Measurements from ENCODE around the gene SLC7A6. TPM values are rescaled to one million over a fixed set of nuclear protein-coding genes. Genes with fewer than 3 reads are reported as not detected.
A peak's percentile ranks its signal among the peaks of the same experiment; 100 is the strongest.

The SLC7A6 gene
- total and polyA plus RNA-seq, 2 of the 13 experiments (the other 11 are each of a cell fraction or from before 2014, with no cell fraction given) = 35.8 to 70.8 TPM

- no peak for TF ChIP-seq ZFYVE20 (CRISPR knock-in tag; IDR thresholded peaks at IDR 0.05; ENCODE audit: borderline replicate concordance, low read depth)
- no peak for TF ChIP-seq JARID2 (CRISPR knock-in tag; IDR thresholded peaks at IDR 0.05; ENCODE audit: insufficient replicate concordance)
- no peak; the same call in 1 of the 2 replicates for TF ChIP-seq SALL2 (CRISPR knock-in tag; IDR thresholded peaks at IDR 0.05)
- TF ChIP-seq ZNF121 (CRISPR knock-in tag; IDR thresholded peaks at IDR 0.05) = peak; percentile 99
- TF ChIP-seq ZBTB37 (CRISPR knock-in tag; IDR thresholded peaks at IDR 0.05) = no peak
- peak; percentile 97 for TF ChIP-seq ZBTB38 (CRISPR knock-in tag; IDR thresholded peaks at IDR 0.05)
- TF ChIP-seq SUZ12 (IDR thresholded peaks at IDR 0.05; ENCODE audit: low read depth, low read length) = no peak
- no peak; the same call in 1 of the 2 replicates for TF ChIP-seq NR0B2 (CRISPR knock-in tag; IDR thresholded peaks at IDR 0.05)
- peak; percentile 94 for TF ChIP-seq THAP7 (CRISPR knock-in tag; IDR thresholded peaks at IDR 0.05)
- no peak for TF ChIP-seq NFATC3 (CRISPR knock-in tag; IDR thresholded peaks at IDR 0.05)
- TF ChIP-seq CBX5 (CRISPR knock-in tag; IDR thresholded peaks at IDR 0.05; ENCODE audit: borderline replicate concordance) = peak; percentile 62; the same call in 1 of the 2 replicates
- peak; percentile 88 for TF ChIP-seq ZNF501 (CRISPR knock-in tag; IDR thresholded peaks at IDR 0.05)
- peak; percentile 48 for TF ChIP-seq MIER2 (CRISPR knock-in tag; IDR thresholded peaks at IDR 0.05)
- TF ChIP-seq ZNF34 (CRISPR knock-in tag; IDR thresholded peaks at IDR 0.05; ENCODE audit: borderline replicate concordance) = no peak; the same call in 1 of the 2 replicates
- no peak for TF ChIP-seq MBNL3 (CRISPR knock-in tag; conservative IDR thresholded peaks at IDR 0.05)
- peak; percentile 23; the same call in 1 of the 2 replicates for TF ChIP-seq ZNF337 (CRISPR knock-in tag; IDR thresholded peaks at IDR 0.05; ENCODE audit: borderline replicate concordance, low read depth)
- TF ChIP-seq KDM5B (CRISPR knock-in tag; IDR thresholded peaks at IDR 0.05; ENCODE audit: borderline replicate concordance) = peak; percentile 71; the same call in 1 of the 2 replicates
- peak; percentile 92; the same call in 1 of the 2 replicates for TF ChIP-seq ZNF788 (CRISPR knock-in tag; IDR thresholded peaks at IDR 0.05; ENCODE audit: borderline replicate concordance)
- TF ChIP-seq, protein P1, sequence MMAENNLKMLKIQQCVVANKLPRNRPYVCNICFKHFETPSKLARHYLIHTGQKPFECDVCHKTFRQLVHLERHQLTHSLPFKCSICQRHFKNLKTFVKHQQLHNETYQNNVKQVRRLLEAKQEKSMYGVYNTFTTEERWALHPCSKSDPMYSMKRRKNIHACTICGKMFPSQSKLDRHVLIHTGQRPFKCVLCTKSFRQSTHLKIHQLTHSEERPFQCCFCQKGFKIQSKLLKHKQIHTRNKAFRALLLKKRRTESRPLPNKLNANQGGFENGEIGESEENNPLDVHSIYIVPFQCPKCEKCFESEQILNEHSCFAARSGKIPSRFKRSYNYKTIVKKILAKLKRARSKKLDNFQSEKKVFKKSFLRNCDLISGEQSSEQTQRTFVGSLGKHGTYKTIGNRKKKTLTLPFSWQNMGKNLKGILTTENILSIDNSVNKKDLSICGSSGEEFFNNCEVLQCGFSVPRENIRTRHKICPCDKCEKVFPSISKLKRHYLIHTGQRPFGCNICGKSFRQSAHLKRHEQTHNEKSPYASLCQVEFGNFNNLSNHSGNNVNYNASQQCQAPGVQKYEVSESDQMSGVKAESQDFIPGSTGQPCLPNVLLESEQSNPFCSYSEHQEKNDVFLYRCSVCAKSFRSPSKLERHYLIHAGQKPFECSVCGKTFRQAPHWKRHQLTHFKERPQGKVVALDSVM (CRISPR knock-in tag; IDR thresholded peaks at IDR 0.05) = peak; percentile 99
- no peak; the same call in 1 of the 2 replicates for TF ChIP-seq ZNF572 (CRISPR knock-in tag; IDR thresholded peaks at IDR 0.05)
- TF ChIP-seq SRSF4 (IDR thresholded peaks at IDR 0.05; ENCODE audit: low read depth, low read length, poor library complexity, severe bottlenecking) = no peak
- TF ChIP-seq JUND (CRISPR knock-in tag; IDR thresholded peaks at IDR 0.05) = no peak
- TF ChIP-seq ZNF883 (CRISPR knock-in tag; IDR thresholded peaks at IDR 0.05; ENCODE audit: not compliant biosample characterization) = peak; percentile 85
Measured at GRCh38 chr16:68257906-68258800, 6.2 kb upstream of the SLC7A6 start (continued).
